ENCODE data around the gene IFNAR2.
"Not testable (repeated sequence)": the region's sequence is repeated elsewhere in the genome, so short reads cannot be mapped to it uniquely, and the experiment has no call there.

The IFNAR2 gene

GRCh38 chr21:33246506-33246905 lies 16.8 kb downstream of the IFNAR2 start:
- TF ChIP-seq ZFX (IDR thresholded peaks at IDR 0.05): no peak

GRCh38 chr21:33246963-33247362 lies 17.2 kb downstream of the IFNAR2 start:
- TF ChIP-seq ZFX (IDR thresholded peaks at IDR 0.05): no peak
- TF ChIP-seq, protein P1, sequence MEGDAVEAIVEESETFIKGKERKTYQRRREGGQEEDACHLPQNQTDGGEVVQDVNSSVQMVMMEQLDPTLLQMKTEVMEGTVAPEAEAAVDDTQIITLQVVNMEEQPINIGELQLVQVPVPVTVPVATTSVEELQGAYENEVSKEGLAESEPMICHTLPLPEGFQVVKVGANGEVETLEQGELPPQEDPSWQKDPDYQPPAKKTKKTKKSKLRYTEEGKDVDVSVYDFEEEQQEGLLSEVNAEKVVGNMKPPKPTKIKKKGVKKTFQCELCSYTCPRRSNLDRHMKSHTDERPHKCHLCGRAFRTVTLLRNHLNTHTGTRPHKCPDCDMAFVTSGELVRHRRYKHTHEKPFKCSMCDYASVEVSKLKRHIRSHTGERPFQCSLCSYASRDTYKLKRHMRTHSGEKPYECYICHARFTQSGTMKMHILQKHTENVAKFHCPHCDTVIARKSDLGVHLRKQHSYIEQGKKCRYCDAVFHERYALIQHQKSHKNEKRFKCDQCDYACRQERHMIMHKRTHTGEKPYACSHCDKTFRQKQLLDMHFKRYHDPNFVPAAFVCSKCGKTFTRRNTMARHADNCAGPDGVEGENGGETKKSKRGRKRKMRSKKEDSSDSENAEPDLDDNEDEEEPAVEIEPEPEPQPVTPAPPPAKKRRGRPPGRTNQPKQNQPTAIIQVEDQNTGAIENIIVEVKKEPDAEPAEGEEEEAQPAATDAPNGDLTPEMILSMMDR (conservative IDR thresholded peaks at IDR 0.05): no peak

More at GRCh38 chr21:33246506-33246905, 16.8 kb downstream of the IFNAR2 start:
- no peak overlapping the region for H3K27ac ChIP-seq

DNA sequence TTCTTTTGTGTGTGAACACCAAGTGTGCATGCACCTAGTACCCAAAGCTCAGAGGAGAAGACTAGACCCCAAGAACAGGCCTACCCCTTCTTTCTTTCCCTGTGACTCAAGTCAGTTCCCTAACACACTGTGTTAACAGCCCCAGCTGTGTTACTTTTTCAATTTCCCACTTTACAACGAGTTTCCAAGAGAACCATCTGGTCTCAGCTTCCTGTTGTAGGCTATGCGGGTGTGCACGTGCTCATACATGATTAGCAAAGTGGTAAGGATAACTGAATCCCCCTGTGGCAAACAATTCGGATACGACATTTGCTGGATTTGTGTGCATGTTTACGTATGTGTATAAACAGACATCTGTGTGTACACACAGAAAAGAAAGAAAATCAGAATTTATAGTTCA lies 17.9 kb downstream of the IFNAR2 start:
- no peak overlapping the region for H3K27ac ChIP-seq
- TF ChIP-seq, protein P1 (conservative IDR thresholded peaks at IDR 0.05): no peak
- no peak for TF ChIP-seq ZFX (IDR thresholded peaks at IDR 0.05)

More at GRCh38 chr21:33246963-33247362, 17.2 kb downstream of the IFNAR2 start:
- no peak overlapping the region for H3K27ac ChIP-seq

GRCh38 chr21:33249331-33250002 lies 19.7 kb downstream of the IFNAR2 start:
- no peak for TF ChIP-seq ZFX (IDR thresholded peaks at IDR 0.05)
- TF ChIP-seq, protein P1 (conservative IDR thresholded peaks at IDR 0.05): no peak
- no peak overlapping the region for H3K27ac ChIP-seq

- no peak for TF ChIP-seq ZFX (IDR thresholded peaks at IDR 0.05)
- TF ChIP-seq, protein P1 (conservative IDR thresholded peaks at IDR 0.05): no peak
- H3K27ac ChIP-seq: no peak overlapping the region
Observed at GRCh38 chr21:33251119-33251518, 21.4 kb downstream of the IFNAR2 start.

GRCh38 chr21:33253382-33253781 lies 23.6 kb downstream of the IFNAR2 start:
- H3K27ac ChIP-seq: not testable (repeated sequence)

DNA sequence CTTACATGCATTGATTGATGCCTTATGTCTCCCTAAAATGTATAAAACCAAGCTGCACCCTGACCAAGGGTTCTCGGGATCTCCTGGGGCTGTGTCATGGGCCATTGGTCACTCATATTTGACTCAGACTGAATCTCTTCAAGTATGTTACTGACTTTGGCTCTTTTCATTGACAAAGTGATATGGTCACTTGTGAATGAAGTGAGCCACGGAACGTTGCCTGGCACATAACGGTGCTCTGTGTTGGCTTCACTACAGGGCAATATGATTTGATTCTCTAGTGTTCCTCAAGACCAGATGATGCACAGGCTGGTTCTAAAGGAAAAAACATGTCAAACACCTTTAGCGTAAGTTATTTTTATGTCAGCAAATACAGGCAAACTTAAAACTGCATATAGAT lies 25.0 kb downstream of the IFNAR2 start:
- TF ChIP-seq ZFX (IDR thresholded peaks at IDR 0.05): no peak
- TF ChIP-seq, protein P1 (conservative IDR thresholded peaks at IDR 0.05): no peak
- H3K27ac ChIP-seq: no peak overlapping the region

DNA sequence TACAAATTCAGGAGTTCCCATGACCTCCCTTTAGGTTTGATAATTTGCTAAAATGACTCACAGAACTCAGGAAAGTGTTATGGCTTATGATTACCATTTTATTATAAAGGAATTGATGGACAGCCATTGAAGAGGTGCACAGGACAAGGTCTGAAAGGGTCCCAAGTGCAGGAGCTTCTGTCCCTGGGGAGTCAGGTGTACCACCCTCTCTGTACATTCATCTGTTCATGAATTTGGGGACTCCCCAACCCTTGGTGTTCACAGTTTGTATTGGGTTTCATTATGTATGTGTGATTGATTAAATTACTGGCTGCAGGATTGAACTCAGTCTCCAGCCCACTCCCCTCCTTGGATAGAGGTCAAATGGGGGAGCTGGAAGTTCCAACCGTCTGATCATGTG lies 25.7 kb downstream of the IFNAR2 start:
- no peak overlapping the region for H3K27ac ChIP-seq
- TF ChIP-seq ZFX (IDR thresholded peaks at IDR 0.05): no peak
- TF ChIP-seq, protein P1 (conservative IDR thresholded peaks at IDR 0.05): no peak

All from C4-2B (cell line).